HAP-1 (cell line): ENCODE results near the gene KDSR.
"Not testable (repeated sequence)": the region's sequence is repeated elsewhere in the genome, so short reads cannot be mapped to it uniquely, and the experiment has no call there.

Experiments
- DNase-seq, 2 experiments: peaks; one replicate each; pipeline ENCODE4 v3.0.0-alpha.2; 2016 to 2020; ENCODE audit warnings: low spot score in 2 of 2
- H3K27me3 ChIP-seq: fragments of 250-450 bp; sonication (Bioruptor Pico); 2 replicates; pipeline ENCODE4 v1.5.1; 2020; ENCODE audit warnings: low read depth, mild to moderate bottlenecking, moderate library complexity
- H3K36me3 ChIP-seq: fragments of 250-450 bp; sonication (Bioruptor Pico); replicated peaks from 2 replicates; pipeline ENCODE4 v1.5.1; 2020; ENCODE audit warnings: mild to moderate bottlenecking
- H3K4me1 ChIP-seq: fragments of 250-450 bp; sonication (Bioruptor Pico); 2 replicates; pipeline ENCODE4 v1.5.1; 2020; ENCODE audit warnings: mild to moderate bottlenecking
- H3K4me3 ChIP-seq: fragments of 250-450 bp; sonication (Bioruptor Pico); 2 replicates; pipeline ENCODE4 v1.5.1; 2020; ENCODE audit warnings: mild to moderate bottlenecking, moderate library complexity
- H3K9me3 ChIP-seq: fragments of 250-450 bp; sonication (Bioruptor Pico); 2 replicates; pipeline ENCODE4 v1.5.1; 2020; ENCODE audit warnings: mild to moderate bottlenecking, moderate library complexity
- in situ Hi-C: fragments of 300-500 bp; cut with MboI; formaldehyde crosslinking; loops from 3 replicates; pipeline ENCODE4 v1.14.3; 2020; ENCODE audit warnings: low sequenced_read_pairs, inconsistent platforms, mixed read lengths

Gene KDSR

GRCh38 chr18:63378919-63379638, 12.1 kb upstream of the KDSR start:
- in situ Hi-C loops = no loop called here
- H3K27me3 ChIP-seq = no peaks in the 10 kb centered on the region
- no peaks in the 10 kb centered on the region for H3K4me1 ChIP-seq
- H3K4me3 ChIP-seq = no peak overlapping the region
- DNase-seq = no peak
- no peaks in the 10 kb centered on the region for H3K36me3 ChIP-seq
- H3K9me3 ChIP-seq = no peaks in the 10 kb centered on the region

DNA sequence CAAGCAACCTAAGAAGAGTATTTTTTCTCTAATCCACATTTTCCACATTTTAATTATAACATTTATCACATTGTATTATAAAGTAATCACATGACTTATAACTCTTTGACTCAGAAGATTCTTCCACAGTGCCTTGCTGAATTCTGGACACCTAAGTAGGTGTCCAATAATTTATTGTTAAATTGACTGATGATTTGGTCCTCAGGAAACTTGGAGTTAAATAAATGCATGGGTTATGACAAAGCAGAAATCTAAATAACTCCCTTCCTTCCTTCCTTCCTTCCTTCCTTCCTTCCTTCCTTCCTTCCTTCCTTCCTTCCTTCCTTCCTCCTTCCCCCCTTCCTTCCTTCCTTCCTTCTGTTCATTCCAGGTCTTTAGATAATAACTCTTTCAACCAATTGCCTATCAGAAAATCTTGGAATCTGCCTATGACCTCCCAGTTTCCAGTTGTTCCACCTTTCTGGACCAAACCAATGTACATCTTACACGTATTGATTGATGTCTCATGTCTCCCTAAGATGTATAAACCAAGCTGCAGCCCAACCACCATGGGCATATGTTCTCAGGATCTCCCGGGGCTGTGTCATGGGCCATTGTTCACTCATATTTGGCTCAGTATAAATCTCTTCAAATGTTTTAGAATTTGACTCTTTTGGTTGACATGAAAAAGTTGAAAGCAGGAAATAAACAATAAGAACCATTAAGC, 10.4 kb upstream of the KDSR start:
- Histone ChIP-seq H3K36me3 (no peaks in the 10 kb centered on the region), H3K4me1 (no peaks in the 10 kb centered on the region), H3K27me3 (no peaks in the 10 kb centered on the region), H3K9me3 (no peaks in the 10 kb centered on the region), H3K4me3 (no peak overlapping the region)
- no peak for DNase-seq
- in situ Hi-C loops = no loop called here

GRCh38 chr18:63376538-63376937, 9.5 kb upstream of the KDSR start:
- no peaks in the 10 kb centered on the region for H3K27me3 ChIP-seq
- H3K4me1 ChIP-seq = no peaks in the 10 kb centered on the region
- no peaks in the 10 kb centered on the region for H3K36me3 ChIP-seq
- no peak for DNase-seq
- no peaks in the 10 kb centered on the region for H3K9me3 ChIP-seq
- no peak overlapping the region for H3K4me3 ChIP-seq
- in situ Hi-C loops = no loop called here

- Histone ChIP-seq H3K27me3 (no peaks in the 10 kb centered on the region), H3K4me1 (no peaks in the 10 kb centered on the region), H3K4me3 (no peak overlapping the region), H3K9me3 (no peaks in the 10 kb centered on the region), H3K36me3 (no peaks in the 10 kb centered on the region)
- in situ Hi-C loops = no loop called here
- no peak for DNase-seq
These were observed 7.5 kb upstream of the KDSR start for GRCh38 chr18:63374540-63374939.

DNA sequence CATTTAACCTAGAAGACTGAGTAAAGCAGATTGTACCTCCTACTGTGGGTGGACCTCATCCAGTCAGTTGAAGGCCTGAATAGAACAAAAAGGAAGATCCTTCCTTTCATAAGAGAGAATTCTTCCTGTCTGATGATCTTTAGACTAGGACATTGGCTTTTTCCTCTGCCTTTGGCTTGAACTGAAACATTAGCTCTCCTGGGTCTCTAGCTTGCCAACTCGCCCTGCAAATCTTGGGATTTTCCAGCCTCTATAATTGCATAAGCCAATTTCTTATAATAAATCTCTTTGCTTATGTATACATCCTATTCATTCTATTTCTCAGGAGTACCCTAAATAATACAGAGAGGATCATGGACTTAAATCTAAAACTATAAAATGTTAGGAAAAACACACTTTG, 6.2 kb upstream of the KDSR start:
- DNase-seq = no peak
- Histone ChIP-seq H3K36me3 (no peaks in the 10 kb centered on the region), H3K27me3 (no peaks in the 10 kb centered on the region), H3K4me1 (no peaks in the 10 kb centered on the region), H3K4me3 (no peak overlapping the region), H3K9me3 (no peaks in the 10 kb centered on the region)
- in situ Hi-C loops = no loop called here

DNA sequence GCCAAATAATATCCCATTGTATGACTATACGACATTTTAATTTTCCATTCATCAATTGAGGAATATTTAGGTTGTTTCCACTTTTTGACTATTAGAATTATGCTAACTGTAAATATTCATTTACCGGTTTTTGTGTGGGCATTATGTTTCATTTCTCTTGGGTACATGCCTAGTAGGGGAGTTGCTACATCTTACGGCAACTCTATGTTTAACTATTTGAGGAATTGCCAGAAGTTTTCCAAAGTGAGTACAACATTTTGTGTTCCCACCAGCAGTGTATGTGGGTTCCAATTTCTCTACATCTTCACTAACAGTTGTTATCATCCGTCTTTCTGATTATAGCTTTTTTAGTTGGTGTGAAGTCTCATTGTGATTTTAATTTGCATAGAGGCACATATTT, 1.6 kb upstream of the KDSR start:
- in situ Hi-C loops = no loop called here
- DNase-seq = no peak
- H3K4me1 ChIP-seq = no peaks in the 10 kb centered on the region; the same call in 1 of the 2 replicates
- H3K9me3 ChIP-seq = no peaks in the 10 kb centered on the region
- H3K4me3 ChIP-seq = no peak overlapping the region
- H3K27me3 ChIP-seq = no peaks in the 10 kb centered on the region
- H3K36me3 ChIP-seq = no peaks in the 10 kb centered on the region

DNA sequence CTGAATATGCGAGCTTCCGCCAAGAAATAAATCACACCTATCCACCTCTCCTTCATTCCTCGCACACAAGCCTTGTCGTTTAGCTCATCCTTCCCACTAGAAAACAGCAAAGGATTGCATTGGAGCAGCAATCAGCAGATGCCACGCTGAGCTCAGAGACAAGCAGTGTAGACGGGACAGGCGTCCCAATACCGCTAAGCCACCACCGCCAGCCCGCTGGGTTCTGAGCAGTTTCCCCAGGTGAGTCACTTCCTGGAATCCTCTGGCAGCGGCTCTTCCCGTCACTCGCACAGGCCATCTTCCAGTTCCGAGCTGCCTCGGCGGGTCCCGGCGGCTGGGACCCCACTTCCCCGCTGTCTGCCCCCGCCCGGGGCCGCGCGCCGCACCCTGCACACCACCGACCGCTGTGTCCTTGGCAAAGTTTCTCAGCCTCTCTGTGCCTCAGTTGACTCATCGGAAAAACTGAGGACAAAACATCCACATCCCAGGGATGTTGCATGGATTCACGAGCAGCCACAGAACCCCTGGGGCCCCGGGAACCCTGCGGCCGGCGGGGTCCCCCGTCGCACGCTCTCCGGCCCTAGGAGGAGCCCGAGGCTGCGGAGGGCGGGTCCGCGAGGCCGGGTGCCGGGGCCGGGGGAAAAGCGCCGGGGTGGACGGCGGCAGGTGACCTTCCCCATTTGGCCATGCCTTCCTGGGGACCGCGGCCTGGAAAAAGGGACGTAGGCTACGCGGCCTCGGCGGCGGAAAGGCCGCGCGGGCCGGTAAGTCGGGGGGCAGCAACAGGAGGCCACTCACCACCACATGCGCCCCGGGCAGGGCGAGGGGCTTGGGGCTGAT, 573 bp downstream of the KDSR start:
- H3K4me1 ChIP-seq = no peaks in the 10 kb centered on the region; the same call in 1 of the 2 replicates
- DNase-seq = peak; percentile 14 to 60
- in situ Hi-C loops = no loop called here
- H3K9me3 ChIP-seq = no peaks in the 10 kb centered on the region
- peaks cover 12% of the 10 kb centered on the region for H3K36me3 ChIP-seq
- H3K27me3 ChIP-seq = no peaks in the 10 kb centered on the region
- peak overlapping the region; percentile 72 for H3K4me3 ChIP-seq

- Histone ChIP-seq H3K4me3 (peak overlapping the region; percentile 72), H3K36me3 (peaks cover 15% of the 10 kb centered on the region), H3K9me3 (no peaks in the 10 kb centered on the region), H3K4me1 (no peaks in the 10 kb centered on the region; the same call in 1 of the 2 replicates), H3K27me3 (no peaks in the 10 kb centered on the region)
- in situ Hi-C loops = no loop called here
- DNase-seq = peak in 1 of 2 experiments; percentile 26
These were observed 1.2 kb downstream of the KDSR start for GRCh38 chr18:63365876-63366212.

GRCh38 chr18:63363951-63364350, 3.1 kb downstream of the KDSR start:
- in situ Hi-C loops = no loop called here
- Histone ChIP-seq H3K4me1 (no peaks in the 10 kb centered on the region; the same call in 1 of the 2 replicates), H3K4me3 (no peak overlapping the region), H3K27me3 (no peaks in the 10 kb centered on the region), H3K36me3 (peaks cover 30% of the 10 kb centered on the region), H3K9me3 (no peaks in the 10 kb centered on the region)
- DNase-seq = no peak

DNA sequence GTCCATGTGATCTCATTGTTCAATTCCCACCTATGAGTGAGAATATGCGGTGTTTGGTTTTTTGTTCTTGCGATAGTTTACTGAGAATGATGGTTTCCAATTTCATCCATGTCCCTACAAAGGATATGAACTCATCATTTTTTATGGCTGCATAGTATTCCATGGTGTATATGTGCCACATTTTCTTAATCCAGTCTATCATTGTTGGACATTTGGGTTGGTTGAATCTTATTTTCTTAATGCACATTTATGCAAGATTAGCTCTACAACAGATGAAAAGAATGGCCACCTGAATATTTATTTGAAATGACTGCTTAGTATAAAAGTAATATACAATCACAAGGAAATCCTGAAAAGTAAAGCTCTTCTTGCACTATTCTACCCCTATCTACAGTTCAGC, 3.6 kb downstream of the KDSR start:
- DNase-seq, in situ Hi-C loops, H3K4me3 ChIP-seq, H3K4me1 ChIP-seq, H3K9me3 ChIP-seq, H3K27me3 ChIP-seq: not testable (repeated sequence)
- H3K36me3 ChIP-seq = peaks cover 30% of the 10 kb centered on the region

DNA sequence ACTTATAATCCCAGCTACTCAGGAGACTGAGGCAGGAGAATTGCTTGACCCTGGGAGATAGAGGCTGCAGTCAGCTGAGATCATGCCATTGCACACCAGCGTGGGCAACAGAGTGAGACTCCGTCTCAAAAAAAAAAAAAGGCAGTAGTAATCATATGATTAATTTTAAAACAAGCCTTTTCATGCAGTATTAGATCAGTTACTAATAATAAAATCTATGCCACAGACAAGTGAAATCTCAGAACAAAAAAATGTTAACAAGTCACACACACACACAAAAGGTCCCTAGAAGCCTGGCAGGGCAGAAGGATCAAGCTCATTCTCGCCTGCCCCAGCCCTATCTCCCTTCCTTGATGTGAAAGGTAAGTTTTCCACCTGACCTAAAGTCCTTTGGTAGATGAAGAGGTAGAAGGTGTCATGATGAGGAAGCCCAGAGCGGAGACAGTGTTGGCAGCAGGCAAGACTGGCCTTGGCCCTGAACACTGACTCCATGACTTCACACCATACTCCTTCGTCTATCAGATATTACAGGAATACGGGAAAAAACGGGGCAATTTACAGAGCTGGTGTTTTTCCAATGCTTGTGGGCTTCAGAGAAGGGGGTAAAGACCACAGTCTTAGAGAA, 10.6 kb downstream of the KDSR start:
- Histone ChIP-seq H3K27me3 (no peaks in the 10 kb centered on the region), H3K4me1 (no peaks in the 10 kb centered on the region), H3K9me3 (no peaks in the 10 kb centered on the region), H3K36me3 (peaks cover 60% of the 10 kb centered on the region), H3K4me3 (no peak overlapping the region)
- in situ Hi-C loops = no loop called here
- no peak for DNase-seq

DNA sequence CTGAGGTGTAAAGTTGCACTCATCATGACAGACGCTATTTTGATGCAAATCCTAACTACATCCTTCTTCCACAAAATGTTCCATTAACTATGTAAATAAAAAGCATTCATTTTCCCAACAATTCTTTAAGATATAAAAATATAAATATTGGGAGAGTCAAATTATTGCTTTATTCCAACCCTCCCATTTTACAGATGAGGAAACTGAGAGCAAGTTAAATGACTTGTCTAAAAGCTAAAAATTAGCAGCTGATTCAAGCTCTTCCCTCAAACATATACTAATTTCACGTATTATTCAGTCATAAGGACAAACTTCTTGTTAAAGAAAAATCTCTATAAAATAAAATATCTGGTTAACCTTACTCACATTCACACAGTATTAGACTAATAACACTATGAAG, 16.8 kb downstream of the KDSR start:
- H3K4me3 ChIP-seq = no peak overlapping the region
- peaks cover 63% of the 10 kb centered on the region for H3K36me3 ChIP-seq

GRCh38 chr18:63348508-63349136, 18.4 kb downstream of the KDSR start:
- no peak for DNase-seq
- Histone ChIP-seq H3K27me3 (no peaks in the 10 kb centered on the region), H3K9me3 (no peaks in the 10 kb centered on the region), H3K4me1 (no peaks in the 10 kb centered on the region), H3K36me3 (peaks cover 62% of the 10 kb centered on the region), H3K4me3 (no peak overlapping the region)
- in situ Hi-C loops = loop anchor here (10.0 kb wide), 1 partner anchor 86 kb away; no protein-coding TSS in a partner anchor

More for the DNA sequence above, 16.8 kb downstream of the KDSR start:
- Histone ChIP-seq H3K4me1 (no peaks in the 10 kb centered on the region), H3K27me3 (no peaks in the 10 kb centered on the region), H3K9me3 (no peaks in the 10 kb centered on the region)
- in situ Hi-C loops = no loop called here
- DNase-seq = no peak
